Activated naive CD8-positive, alpha-beta T cell treated with anti-CD3 and anti-CD28 coated beads for 36 hours (primary cell): ENCODE data around the gene TRIM72. TPM values are rescaled to one million over a fixed set of nuclear protein-coding genes. Genes with fewer than 3 reads are reported as not detected.
"Not testable (repeated sequence)": the region's sequence is repeated elsewhere in the genome, so short reads cannot be mapped to it uniquely, and the experiment has no call there.

Source experiments
- DNase-seq: peaks from one replicate; pipeline ENCODE4 v3.0.0; 2021
- H3K27ac Mint-ChIP-seq: one replicate; pipeline ENCODE4 v1.8.0; 2022; ENCODE audit warnings: mild to moderate bottlenecking, moderate library complexity, mixed read lengths
- H3K27me3 Mint-ChIP-seq: one replicate; pipeline ENCODE4 v1.8.0; 2022; ENCODE audit warnings: mild to moderate bottlenecking, mixed read lengths
- H3K36me3 Mint-ChIP-seq: one replicate; pipeline ENCODE4 v1.8.0; 2021; ENCODE audit warnings: mild to moderate bottlenecking, mixed read lengths
- H3K4me1 Mint-ChIP-seq: one replicate; pipeline ENCODE4 v1.8.0; 2021; ENCODE audit warnings: mixed read lengths
- H3K4me3 Mint-ChIP-seq: one replicate; pipeline ENCODE4 v1.8.0; 2022; ENCODE audit warnings: mild to moderate bottlenecking, moderate library complexity, mixed read lengths
- H3K9me3 Mint-ChIP-seq: one replicate; pipeline ENCODE4 v1.8.0; 2022; ENCODE audit warnings: mixed read lengths
- total RNA-seq, 2 experiments: library from RNA; stranded (reverse); gene quantifications; one replicate each; pipeline ENCODE4 v1.2.3, GENCODE V29; 2021

Gene TRIM72
- total RNA-seq, 2 experiments from 2014 or later, result not detected

DNA sequence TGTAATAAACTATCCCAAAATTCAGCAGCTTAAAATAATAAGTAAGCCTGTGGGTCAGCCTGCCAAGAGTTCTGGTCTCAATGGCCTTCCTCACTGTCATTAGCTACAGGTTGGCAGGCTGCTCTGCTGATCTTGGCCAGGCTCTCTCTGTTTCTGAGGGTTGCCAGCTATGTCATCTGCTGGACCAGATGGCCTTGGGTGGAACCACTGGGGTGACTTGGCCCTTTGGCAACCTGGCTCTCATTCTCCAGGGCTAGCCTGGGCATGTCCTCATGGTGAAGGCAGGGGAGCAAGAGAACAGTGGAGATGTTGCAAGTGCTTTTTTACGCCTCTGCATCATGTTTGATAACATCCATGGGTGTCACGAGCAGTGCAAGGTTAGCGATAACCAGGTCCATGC lies 59.8 kb downstream of the TRIM72 start:
- Mint-ChIP-seq H3K4me3 (no peak overlapping the region), H3K36me3 (no peaks in the 10 kb centered on the region), H3K27ac (no peak overlapping the region), H3K9me3 (no peaks in the 10 kb centered on the region), H3K4me1 (peaks cover 3% of the 10 kb centered on the region), H3K27me3 (peaks cover 5% of the 10 kb centered on the region)
- no peak for DNase-seq

DNA sequence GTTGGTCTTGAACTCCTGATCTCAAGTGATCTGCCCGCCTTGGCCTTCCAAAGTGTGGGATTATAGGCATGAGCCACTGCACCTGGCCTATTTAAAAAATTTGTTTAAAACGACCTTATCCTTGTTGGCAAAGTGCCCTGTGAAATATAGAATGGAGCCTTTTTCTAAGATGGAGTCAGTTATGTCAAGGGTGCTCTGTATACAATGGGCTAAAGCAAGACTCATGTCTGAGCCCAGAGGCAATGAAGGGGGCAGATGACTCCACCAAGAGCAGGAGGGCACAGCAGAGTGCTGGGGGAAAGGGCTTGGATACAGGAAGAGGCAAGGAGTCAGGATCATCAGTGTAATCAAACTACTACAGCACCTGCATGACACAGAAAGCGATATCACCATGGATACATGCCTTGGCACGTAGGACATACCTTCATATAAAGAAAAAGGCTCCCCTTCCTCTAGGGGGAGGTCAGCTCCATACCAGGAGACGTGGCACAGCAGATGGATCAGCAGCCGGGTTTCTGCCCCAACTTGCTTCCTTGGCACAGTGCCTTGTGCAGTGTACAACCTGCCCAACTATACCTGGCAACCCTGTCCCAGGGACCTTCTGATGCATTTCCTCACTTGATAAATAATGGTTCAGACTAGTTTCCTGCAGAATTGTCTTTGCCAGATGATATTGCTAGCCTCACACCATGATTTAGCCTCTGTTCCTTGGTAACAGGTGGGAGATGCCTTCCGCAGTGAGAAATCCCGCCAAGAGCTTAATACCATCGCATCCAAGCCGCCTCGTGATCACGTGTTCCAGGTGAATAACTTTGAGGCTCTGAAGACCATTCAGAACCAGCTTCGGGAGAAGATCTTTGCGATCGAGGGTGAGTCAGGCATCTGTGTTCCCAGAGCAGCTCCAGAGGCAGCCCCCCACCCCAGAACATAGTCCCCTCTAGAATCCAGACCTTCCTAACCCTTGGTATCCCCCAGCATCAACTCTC lies 61.2 kb downstream of the TRIM72 start:
- Mint-ChIP-seq H3K27me3 (peaks cover 5% of the 10 kb centered on the region), H3K4me3 (no peak overlapping the region), H3K9me3 (no peaks in the 10 kb centered on the region), H3K27ac (no peak overlapping the region), H3K36me3 (no peaks in the 10 kb centered on the region), H3K4me1 (peaks cover 2% of the 10 kb centered on the region)
- DNase-seq, result no peak

DNA sequence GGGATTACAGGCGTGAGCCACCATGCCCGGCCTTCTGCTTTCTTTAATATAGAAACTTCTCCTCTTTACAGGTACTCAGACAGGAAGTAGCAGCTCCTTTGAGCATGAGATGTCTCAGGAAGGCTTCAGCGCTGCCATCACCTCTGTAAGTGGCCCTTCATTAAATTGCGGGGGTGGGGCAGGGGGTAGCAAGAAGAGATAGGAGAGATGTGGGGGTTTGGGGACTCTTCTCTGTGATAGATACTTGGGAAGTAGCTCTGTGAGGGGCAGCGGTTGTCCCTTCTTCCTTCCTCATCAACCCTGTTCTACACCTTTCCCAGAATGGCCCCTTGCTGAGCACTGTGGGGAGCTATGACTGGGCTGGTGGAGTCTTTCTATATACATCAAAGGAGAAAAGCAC lies 62.7 kb downstream of the TRIM72 start:
- Mint-ChIP-seq H3K27ac (no peak overlapping the region), H3K27me3 (peaks cover 5% of the 10 kb centered on the region), H3K9me3 (no peaks in the 10 kb centered on the region), H3K36me3 (no peaks in the 10 kb centered on the region), H3K4me3 (no peak overlapping the region), H3K4me1 (peaks cover 2% of the 10 kb centered on the region)
- DNase-seq, result no peak

DNA sequence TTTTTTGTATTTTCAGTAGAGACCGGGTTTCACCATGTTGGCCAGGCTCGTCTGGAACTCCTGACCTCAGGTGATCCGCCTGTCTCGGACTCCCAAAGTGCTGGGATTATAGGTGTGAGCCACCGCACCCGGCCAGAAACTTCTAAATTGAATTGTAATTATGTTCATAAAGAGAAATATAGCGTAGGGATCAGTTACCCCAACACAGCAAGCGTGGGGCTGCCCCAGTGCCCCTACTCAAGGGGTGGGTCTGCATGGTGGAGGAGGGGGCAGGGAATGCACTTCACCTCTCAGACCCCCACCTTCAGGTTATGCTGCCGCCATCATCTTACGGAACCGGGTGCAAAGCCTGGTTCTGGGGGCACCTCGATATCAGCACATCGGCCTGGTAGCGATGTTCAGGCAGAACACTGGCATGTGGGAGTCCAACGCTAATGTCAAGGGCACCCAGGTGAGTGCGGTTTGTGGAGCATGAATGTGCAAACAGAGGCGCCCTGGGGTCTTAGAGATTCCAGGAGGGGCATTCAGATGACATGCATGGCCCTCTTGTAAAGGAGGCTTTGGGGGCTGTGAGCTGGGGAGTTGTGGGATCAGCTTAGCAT lies 63.8 kb downstream of the TRIM72 start:
- H3K36me3 Mint-ChIP-seq, result no peaks in the 10 kb centered on the region
- H3K27me3 Mint-ChIP-seq, result no peaks in the 10 kb centered on the region
- DNase-seq, result no peak
- no peaks in the 10 kb centered on the region for H3K9me3 Mint-ChIP-seq
- H3K27ac Mint-ChIP-seq, result no peak overlapping the region
- no peak overlapping the region for H3K4me3 Mint-ChIP-seq
- H3K4me1 Mint-ChIP-seq, result no peaks in the 10 kb centered on the region

DNA sequence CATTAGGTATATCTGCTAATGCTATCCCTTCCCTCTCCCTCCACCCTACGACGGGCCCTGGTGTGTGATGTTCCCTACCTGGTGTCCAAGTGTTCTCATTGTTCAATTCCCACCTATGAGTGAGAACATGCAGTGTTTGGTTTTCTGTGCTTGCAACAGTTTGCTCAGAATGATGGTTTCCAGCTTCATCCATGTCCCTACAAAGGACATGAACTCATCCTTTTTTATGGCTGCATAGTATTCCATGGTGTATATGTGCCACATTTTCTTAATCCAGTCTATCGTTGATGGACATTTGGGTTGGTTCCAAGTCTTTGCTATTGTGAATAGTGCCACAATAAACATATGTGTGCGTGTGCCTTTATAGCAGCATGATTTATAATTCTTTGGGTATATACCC lies 64.9 kb downstream of the TRIM72 start:
- not testable (repeated sequence) for H3K27me3 Mint-ChIP-seq, DNase-seq, H3K9me3 Mint-ChIP-seq, H3K4me1 Mint-ChIP-seq, H3K36me3 Mint-ChIP-seq, H3K27ac Mint-ChIP-seq, H3K4me3 Mint-ChIP-seq

Other genes starting within 250 kb of the TRIM72 start
- 1 to 10 TPM; 1.5 TPM for gene HSD3B7, start 228.9 kb upstream of the TRIM72 start, total RNA-seq
- gene STX1B, start 203.5 kb upstream of the TRIM72 start, total RNA-seq, result 1 to 10 TPM; 1.3 to 1.6 TPM
- gene STX4, start 180.6 kb upstream of the TRIM72 start, total RNA-seq, result 10 to 100 TPM; 32.4 to 33.0 TPM
- gene ZNF668, start 139.9 kb upstream of the TRIM72 start, total RNA-seq, result 10 to 100 TPM; 17.3 to 18.5 TPM
- gene ZNF646, start 139.7 kb upstream of the TRIM72 start, total RNA-seq, result 10 to 100 TPM; 20.0 to 21.8 TPM
- gene PRSS53, start 125.2 kb upstream of the TRIM72 start, total RNA-seq, result 1 to 10 TPM; 3.0 to 3.1 TPM
- gene VKORC1, start 119.3 kb upstream of the TRIM72 start, total RNA-seq, result 10 to 100 TPM; 57.9 to 61.3 TPM
- gene BCKDK, start 105.7 kb upstream of the TRIM72 start, total RNA-seq, result 10 to 100 TPM; 45.5 to 49.3 TPM
- gene KAT8, start 96.5 kb upstream of the TRIM72 start, total RNA-seq, result 10 to 100 TPM; 48.9 to 49.9 TPM
- not detected for gene PRSS8, start 78.4 kb upstream of the TRIM72 start, total RNA-seq
- under 1 TPM in 1 of 2 experiments, not detected in 1; 0.74 TPM for gene PRSS36, start 64.1 kb upstream of the TRIM72 start, total RNA-seq
- gene FUS, start 34.0 kb upstream of the TRIM72 start, total RNA-seq, result 100 to 1,000 TPM; 817 to 858 TPM
- gene PYCARD, start 11.4 kb upstream of the TRIM72 start, total RNA-seq, result 1 to 10 TPM; 5.0 to 5.2 TPM
- not detected for gene PYDC1, start 3.0 kb downstream of the TRIM72 start, total RNA-seq
- under 1 TPM; 0.38 to 0.68 TPM for gene ITGAM, start 45.9 kb downstream of the TRIM72 start, total RNA-seq
- gene ITGAX, start 141.1 kb downstream of the TRIM72 start, total RNA-seq, result 1 to 10 TPM; 1.4 to 1.6 TPM
- gene ITGAD, start 179.2 kb downstream of the TRIM72 start, total RNA-seq, result not detected
- not detected for gene COX6A2, start 214.2 kb downstream of the TRIM72 start, total RNA-seq
- gene ZNF843, start 228.7 kb downstream of the TRIM72 start, total RNA-seq, result under 1 TPM in 1 of 2 experiments, not detected in 1; 0.12 TPM
- 10 to 100 TPM; 13.7 to 14.3 TPM for gene ARMC5, start 245.4 kb downstream of the TRIM72 start, total RNA-seq